Measurements from ENCODE around the gene YPEL4.
"Not testable (repeated sequence)": the region's sequence is repeated elsewhere in the genome, so short reads cannot be mapped to it uniquely, and the experiment has no call there.

Gene YPEL4, protein sequence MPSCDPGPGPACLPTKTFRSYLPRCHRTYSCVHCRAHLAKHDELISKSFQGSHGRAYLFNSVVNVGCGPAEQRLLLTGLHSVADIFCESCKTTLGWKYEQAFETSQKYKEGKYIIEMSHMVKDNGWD

DNA sequence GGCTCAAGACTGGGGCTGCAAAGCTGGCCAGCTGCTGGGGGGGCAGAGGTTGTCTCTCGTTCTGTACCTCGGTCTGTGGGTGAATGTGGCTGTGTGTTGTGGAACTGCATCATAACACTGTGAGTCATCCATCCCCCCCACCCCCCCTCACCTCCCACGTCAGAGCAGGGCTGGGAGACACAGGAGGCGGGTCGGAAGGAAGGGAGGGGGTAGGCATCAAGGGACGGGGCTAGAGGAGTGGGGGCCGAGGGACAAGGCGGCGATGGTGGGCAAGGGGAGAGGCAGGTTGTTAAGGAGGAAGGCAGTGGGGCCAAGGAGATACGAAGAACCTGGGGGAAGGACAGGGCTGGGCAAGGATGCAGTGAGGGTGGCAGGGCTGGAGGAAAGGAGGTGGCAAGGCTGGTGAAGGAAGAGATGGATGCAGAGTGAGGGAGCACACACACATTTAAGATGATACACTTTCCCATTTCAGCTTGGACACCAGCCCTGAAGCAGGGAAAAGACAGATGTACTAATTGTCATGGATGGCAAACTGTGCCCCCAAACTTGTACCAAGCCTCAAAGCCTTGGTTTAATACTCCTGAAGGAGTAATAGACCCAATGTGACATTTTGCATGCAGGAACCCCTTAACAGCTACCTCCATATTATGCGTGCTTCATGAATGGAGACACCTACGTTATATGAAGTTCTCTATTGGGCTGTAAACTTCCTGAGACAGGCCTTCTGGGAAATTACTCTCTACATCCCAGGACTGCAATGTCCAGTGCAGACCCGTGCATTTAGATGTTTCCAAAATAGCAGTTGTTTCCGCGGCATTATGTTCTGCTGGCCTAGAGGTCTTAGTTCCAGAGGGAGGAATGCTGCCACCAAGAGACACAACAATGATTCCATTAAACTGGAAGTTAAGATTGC, at the start of gene YPEL4:
TSS of gene YPEL4 (minus strand) at position 87 of the 913 bp plus-strand sequence. CDS start 2,805 bp downstream, outside the sequence.
- DNase-seq (ENCODE audit: low read depth), result peak; percentile 83
- H3K4me3 ChIP-seq (ENCODE audit: control insufficient read depth, low read depth, low read length), result peak within 1 kb of the TSS; percentile 52
- TF ChIP-seq, protein P1, sequence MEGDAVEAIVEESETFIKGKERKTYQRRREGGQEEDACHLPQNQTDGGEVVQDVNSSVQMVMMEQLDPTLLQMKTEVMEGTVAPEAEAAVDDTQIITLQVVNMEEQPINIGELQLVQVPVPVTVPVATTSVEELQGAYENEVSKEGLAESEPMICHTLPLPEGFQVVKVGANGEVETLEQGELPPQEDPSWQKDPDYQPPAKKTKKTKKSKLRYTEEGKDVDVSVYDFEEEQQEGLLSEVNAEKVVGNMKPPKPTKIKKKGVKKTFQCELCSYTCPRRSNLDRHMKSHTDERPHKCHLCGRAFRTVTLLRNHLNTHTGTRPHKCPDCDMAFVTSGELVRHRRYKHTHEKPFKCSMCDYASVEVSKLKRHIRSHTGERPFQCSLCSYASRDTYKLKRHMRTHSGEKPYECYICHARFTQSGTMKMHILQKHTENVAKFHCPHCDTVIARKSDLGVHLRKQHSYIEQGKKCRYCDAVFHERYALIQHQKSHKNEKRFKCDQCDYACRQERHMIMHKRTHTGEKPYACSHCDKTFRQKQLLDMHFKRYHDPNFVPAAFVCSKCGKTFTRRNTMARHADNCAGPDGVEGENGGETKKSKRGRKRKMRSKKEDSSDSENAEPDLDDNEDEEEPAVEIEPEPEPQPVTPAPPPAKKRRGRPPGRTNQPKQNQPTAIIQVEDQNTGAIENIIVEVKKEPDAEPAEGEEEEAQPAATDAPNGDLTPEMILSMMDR (conservative IDR thresholded peaks at IDR 0.05; ENCODE audit: control insufficient read depth, insufficient read depth, low read depth, low read length), result no peak

DNA sequence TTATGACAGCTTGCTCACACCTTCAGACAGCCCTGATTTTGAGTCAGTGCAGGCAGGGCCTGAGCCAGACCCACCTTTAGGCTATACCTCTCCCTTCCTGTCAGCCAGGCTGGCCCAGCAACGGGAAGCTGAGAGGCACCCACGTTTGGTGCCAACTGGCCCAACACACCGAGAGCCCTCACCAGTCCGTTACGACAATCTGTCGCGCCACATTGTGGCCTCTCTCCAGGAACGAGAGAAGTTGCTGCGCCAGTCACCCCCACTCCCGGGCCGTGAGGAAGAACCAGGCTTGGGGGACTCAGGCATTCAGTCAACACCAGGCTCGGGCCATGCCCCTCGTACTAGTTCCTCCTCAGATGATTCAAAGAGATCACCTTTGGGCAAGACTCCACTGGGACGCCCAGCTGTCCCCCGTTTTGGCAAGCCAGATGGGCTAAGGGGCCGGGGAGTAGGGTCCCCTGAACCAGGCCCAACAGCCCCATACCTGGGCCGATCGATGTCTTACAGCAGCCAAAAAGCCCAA, 49.2 kb upstream of the YPEL4 start:
- no peak overlapping the region for H3K4me3 ChIP-seq (ENCODE audit: control insufficient read depth, low read depth, low read length)
- TF ChIP-seq, protein P1 (conservative IDR thresholded peaks at IDR 0.05; ENCODE audit: control insufficient read depth, insufficient read depth, low read depth, low read length), result no peak
- no peak for DNase-seq (ENCODE audit: low read depth)

DNA sequence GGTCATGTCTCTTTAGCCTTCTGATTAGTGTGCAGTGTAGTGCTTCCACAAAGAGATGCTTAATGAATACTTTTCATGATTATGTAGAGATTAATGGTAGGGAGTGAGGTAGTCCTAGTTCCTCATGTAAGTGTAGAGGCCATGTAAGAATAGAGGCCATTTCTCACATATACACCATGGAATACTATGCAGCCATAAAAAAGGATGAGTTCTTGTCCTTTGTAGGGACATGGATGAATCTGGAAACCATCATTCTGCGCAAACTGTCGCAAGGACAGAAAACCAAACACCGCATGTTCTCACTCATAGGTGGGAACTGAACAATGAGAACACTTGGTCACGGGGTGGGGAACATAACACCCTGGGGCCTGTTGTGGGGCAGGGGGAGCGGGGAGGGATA, 40.8 kb upstream of the YPEL4 start:
- not testable (repeated sequence) for DNase-seq (ENCODE audit: low read depth); H3K4me3 ChIP-seq (ENCODE audit: control insufficient read depth, low read depth, low read length)

DNA sequence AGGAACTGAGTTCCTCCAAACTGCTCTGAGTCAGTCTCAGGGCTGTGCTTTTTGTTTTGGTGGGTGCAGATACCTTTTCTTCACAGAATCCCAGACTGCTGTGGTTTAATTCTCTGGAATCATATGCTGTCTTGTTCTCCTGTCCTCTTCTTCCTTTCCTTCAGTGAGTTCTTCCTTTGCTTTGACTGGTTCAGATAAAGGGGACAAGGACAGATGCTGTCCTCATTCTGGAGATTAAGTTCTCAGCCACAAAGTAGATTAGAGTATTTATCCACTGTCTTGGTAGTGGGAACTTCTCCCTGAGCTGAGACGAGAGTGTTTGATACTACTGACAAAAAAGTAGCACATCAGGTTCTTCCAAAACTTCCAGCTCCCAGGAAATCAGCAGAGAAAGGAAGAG, 31.5 kb upstream of the YPEL4 start:
- H3K4me3 ChIP-seq (ENCODE audit: control insufficient read depth, low read depth, low read length), result no peak overlapping the region
- no peak for DNase-seq (ENCODE audit: low read depth)
- TF ChIP-seq, protein P1 (conservative IDR thresholded peaks at IDR 0.05; ENCODE audit: control insufficient read depth, insufficient read depth, low read depth, low read length), result no peak

DNA sequence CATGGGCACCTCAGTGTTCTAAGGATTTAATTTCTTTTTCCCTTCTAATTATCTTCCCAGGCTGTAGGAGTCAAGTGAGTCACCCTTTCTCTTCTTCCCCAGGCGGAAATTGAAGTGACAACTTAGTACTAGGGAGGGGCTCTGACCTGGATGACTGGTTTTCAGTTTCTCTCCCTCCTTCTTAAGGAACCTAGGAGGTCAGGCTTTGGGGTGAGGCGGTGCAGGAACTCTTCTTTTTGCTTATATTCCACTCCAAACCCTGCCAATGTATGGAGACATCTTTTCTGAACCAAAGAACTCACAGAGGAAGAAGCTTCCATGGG, 30.8 kb upstream of the YPEL4 start:
- H3K4me3 ChIP-seq (ENCODE audit: control insufficient read depth, low read depth, low read length), result no peak overlapping the region
- DNase-seq (ENCODE audit: low read depth), result peak; percentile 35
- TF ChIP-seq, protein P1 (conservative IDR thresholded peaks at IDR 0.05; ENCODE audit: control insufficient read depth, insufficient read depth, low read depth, low read length), result no peak

DNA sequence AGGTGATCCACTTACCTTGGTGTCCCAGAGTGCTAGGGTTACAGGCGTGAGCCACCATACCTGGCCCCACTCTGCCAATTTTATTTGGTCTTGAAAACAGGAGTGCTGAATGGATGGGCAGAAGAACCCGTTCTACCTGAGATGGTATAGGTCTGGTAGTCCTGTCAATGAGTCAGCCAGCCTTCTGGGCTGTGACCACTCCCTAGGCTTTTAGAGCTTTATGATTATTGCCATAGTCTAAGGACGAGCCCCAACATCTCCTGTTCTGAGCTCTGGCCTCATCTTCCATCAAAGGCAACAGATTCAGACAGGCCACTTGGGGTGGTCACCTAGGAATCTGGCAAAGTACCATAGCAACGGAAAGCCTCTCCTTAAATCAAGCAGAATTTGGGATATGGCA, 29.7 kb upstream of the YPEL4 start:
- H3K4me3 ChIP-seq (ENCODE audit: control insufficient read depth, low read depth, low read length), result no peak overlapping the region
- TF ChIP-seq, protein P1 (conservative IDR thresholded peaks at IDR 0.05; ENCODE audit: control insufficient read depth, insufficient read depth, low read depth, low read length), result no peak
- no peak for DNase-seq (ENCODE audit: low read depth)
